ENCODE measurements around the gene GPC1. TPM values are rescaled to one million over a fixed set of nuclear protein-coding genes. Genes with fewer than 3 reads are reported as not detected.

Gene GPC1
- total RNA-seq, 1 donor from 2014 or later: 38.7 TPM

- FAIRE-seq: no peak
- DNase-seq (ENCODE audit: low spot score in 2 of 2): no peak
These were observed 38.6 kb upstream of the GPC1 start for GRCh38 chr2:240396623-240397541.

GRCh38 chr2:240397542-240397916 lies 37.9 kb upstream of the GPC1 start:
- FAIRE-seq (no peak), DNase-seq (ENCODE audit: low spot score in 2 of 2) (no peak)

- DNase-seq (ENCODE audit: low spot score in 2 of 2) (no peak), FAIRE-seq (no peak)
These were observed 37.4 kb upstream of the GPC1 start for GRCh38 chr2:240397924-240398645.

- FAIRE-seq: no peak
- DNase-seq (ENCODE audit: low spot score in 2 of 2): no peak
These were observed 36.7 kb upstream of the GPC1 start for GRCh38 chr2:240398661-240399267.

GRCh38 chr2:240399419-240400324 lies 35.8 kb upstream of the GPC1 start:
- no peak for DNase-seq (ENCODE audit: low spot score in 2 of 2)
- no peak for FAIRE-seq

- FAIRE-seq: no peak
- DNase-seq (ENCODE audit: low spot score in 2 of 2): no peak
These were observed 34.9 kb upstream of the GPC1 start for GRCh38 chr2:240400371-240401161.

GRCh38 chr2:240401308-240401707 lies 34.2 kb upstream of the GPC1 start:
- FAIRE-seq (no peak), DNase-seq (ENCODE audit: low spot score in 2 of 2) (no peak)

- no peak for FAIRE-seq
- no peak for DNase-seq (ENCODE audit: low spot score in 2 of 2)
These were observed 33.5 kb upstream of the GPC1 start for GRCh38 chr2:240401781-240402551.

GRCh38 chr2:240402566-240403272 lies 32.7 kb upstream of the GPC1 start:
- no peak for FAIRE-seq
- DNase-seq (ENCODE audit: low spot score in 2 of 2): no peak

GRCh38 chr2:240403396-240404104 lies 31.9 kb upstream of the GPC1 start:
- no peak for FAIRE-seq
- DNase-seq (ENCODE audit: low spot score in 2 of 2): no peak

- DNase-seq (ENCODE audit: low spot score in 2 of 2) (no peak), FAIRE-seq (no peak)
These were observed 31.1 kb upstream of the GPC1 start for GRCh38 chr2:240404174-240404852.

GRCh38 chr2:240405133-240405532 lies 30.3 kb upstream of the GPC1 start:
- FAIRE-seq (no peak), DNase-seq (ENCODE audit: low spot score in 2 of 2) (no peak)

- no peak for FAIRE-seq
- no peak for DNase-seq (ENCODE audit: low spot score in 2 of 2)
These were observed 29.7 kb upstream of the GPC1 start for GRCh38 chr2:240405684-240406313.

GRCh38 chr2:240407090-240407489 lies 28.4 kb upstream of the GPC1 start:
- no peak for FAIRE-seq
- DNase-seq (ENCODE audit: low spot score in 2 of 2): no peak

- FAIRE-seq: no peak
- no peak for DNase-seq (ENCODE audit: low spot score in 2 of 2)
These were observed 25.5 kb upstream of the GPC1 start for GRCh38 chr2:240410004-240410403.

- DNase-seq (ENCODE audit: low spot score in 2 of 2): no peak
- no peak for FAIRE-seq
These were observed 24.7 kb upstream of the GPC1 start for GRCh38 chr2:240410808-240411207.
